H1 (cell line): ENCODE results near the gene AHSG. TPM values are rescaled to one million over a fixed set of nuclear protein-coding genes. Genes with fewer than 3 reads are reported as not detected.
A peak's percentile ranks its signal among the peaks of the same experiment; 100 is the strongest.

ENCODE experiments used
- CTCF ChIA-PET: fragments of 300-600 bp; sonication (Branson Sonifier 250); formaldehyde crosslinking; loops from one replicate; lab custom pipeline; 2021; ENCODE audit not compliant: partially characterized antibody; lab: Charles Lee
- POLR2A ChIA-PET: fragments of 300-600 bp; sonication (Branson Sonifier 250); formaldehyde crosslinking; loops from one replicate; lab custom pipeline; 2021; ENCODE audit warnings: inconsistent platforms; ENCODE audit not compliant: partially characterized antibody; lab: Charles Lee
- DNase-seq, 2 experiments: peaks; one replicate each; pipeline versions ENCODE4 v3.0.0 to v3.0.0-alpha.2; 2010 to 2022; ENCODE audit warnings: low spot score in 2 of 2, low read depth in 1 of 2, mixed read lengths in 1 of 2
- FAIRE-seq: peaks from 2 replicates; lab custom pipeline; 2011; peaks lifted over from hg19 to GRCh38; lab: Jason Lieb, UNC
- H2AFZ ChIP-seq: 2 replicates; pipeline ENCODE4 v1.8.1; 2012; ENCODE audit warnings: low read length, inconsistent platforms
- H2AK5ac ChIP-seq: 2 replicates; pipeline ENCODE4 v1.6.1; 2013; ENCODE audit warnings: low read depth, low read length
- H2BK120ac ChIP-seq: replicated peaks from 2 replicates; pipeline ENCODE3; 2013; ENCODE audit warnings: low read depth, low read length, inconsistent platforms
- H2BK12ac ChIP-seq: 2 replicates; pipeline ENCODE4 v1.6.1; 2013; ENCODE audit warnings: low read depth, low read length
- H2BK15ac ChIP-seq: 2 replicates; pipeline ENCODE4 v1.6.1; 2013; ENCODE audit warnings: low read length
- H2BK20ac ChIP-seq: 2 replicates; pipeline ENCODE4 v1.6.1; 2013; ENCODE audit warnings: low read length
- H2BK5ac ChIP-seq: 2 replicates; pipeline ENCODE4 v1.6.1; 2013; ENCODE audit warnings: low read depth, low read length
- H3K14ac ChIP-seq: 2 replicates; pipeline ENCODE4 v1.6.1; 2013; ENCODE audit warnings: inconsistent platforms; ENCODE audit not compliant: insufficient read length
- H3K18ac ChIP-seq: 2 replicates; pipeline ENCODE4 v1.6.1; 2013; ENCODE audit warnings: low read length; ENCODE audit errors: extremely low read depth
- H3K23ac ChIP-seq: 2 replicates; pipeline ENCODE4 v1.6.1; 2013; ENCODE audit warnings: inconsistent platforms; ENCODE audit not compliant: insufficient read length
- H3K23me2 ChIP-seq: 2 replicates; pipeline ENCODE4 v1.6.1; 2013; ENCODE audit warnings: low read depth, low read length
- H3K27ac ChIP-seq: 2 replicates; pipeline ENCODE4 v1.6.1; 2011; ENCODE audit warnings: low read depth, low read length, inconsistent platforms
- H3K27me3 ChIP-seq, 4 experiments: replicated peaks in 1 of 4; 1 replicate in 1 of 4; 2 replicates in 3 of 4; pipeline versions ENCODE4 v1.6.1 to v1.8.1; 2011 to 2013; ENCODE audit warnings: low read length in 3 of 4, mild to moderate bottlenecking in 3 of 4, inconsistent platforms in 2 of 4, mixed read lengths in 2 of 4, moderate library complexity in 1 of 4; ENCODE audit not compliant: control insufficient read depth in 3 of 4, insufficient read depth in 3 of 4; ENCODE audit errors: extremely low read depth in 1 of 4
- H3K36me3 ChIP-seq, 4 experiments: 2 replicates each; pipeline versions ENCODE4 v1.6.1 to v1.8.1; 2011 to 2013; ENCODE audit warnings: mild to moderate bottlenecking in 4 of 4, low read length in 3 of 4, moderate library complexity in 2 of 4, control low read depth in 1 of 4, inconsistent platforms in 1 of 4; ENCODE audit not compliant: insufficient read depth in 4 of 4, control insufficient read depth in 2 of 4
- H3K4ac ChIP-seq: replicated peaks from 2 replicates; pipeline ENCODE3; 2013; ENCODE audit warnings: low read length, low read depth, mixed read lengths, inconsistent platforms; ENCODE audit not compliant: insufficient read length
- H3K4me1 ChIP-seq, 4 experiments: replicated peaks in 1 of 4; 1 replicate in 1 of 4; 2 replicates in 3 of 4; pipeline versions ENCODE4 v1.6.1 to v1.8.1; 2011 to 2013; ENCODE audit warnings: low read length in 3 of 4, inconsistent platforms in 2 of 4, mixed read lengths in 1 of 4; ENCODE audit not compliant: insufficient read depth in 4 of 4, control insufficient read depth in 3 of 4
- H3K4me2 ChIP-seq, 2 experiments: 2 replicates each; pipeline versions ENCODE4 v1.6.1 to v1.8.1; 2011 to 2013; ENCODE audit warnings: low read depth in 2 of 2, low read length in 2 of 2, control low read depth in 1 of 2, inconsistent platforms in 1 of 2, mild to moderate bottlenecking in 1 of 2; ENCODE audit not compliant: insufficient read depth in 1 of 2
- H3K4me3 ChIP-seq, 4 experiments: fragments of 200-600, 300-600 bp in 1 of 4; sonication (generic), shearing (Covaris generic), sonication (Bioruptor Twin) in 1 of 4; 2 replicates each; pipeline versions ENCODE4 v1.5.1 to v1.8.1; 2011 to 2016; ENCODE audit warnings: low read length in 4 of 4, low read depth in 3 of 4, control low read depth in 2 of 4, inconsistent platforms in 2 of 4, mild to moderate bottlenecking in 2 of 4, mixed read lengths in 1 of 4, moderate library complexity in 1 of 4; ENCODE audit not compliant: insufficient read depth in 2 of 4; ENCODE audit errors: extremely low read depth in 1 of 4
- H3K56ac ChIP-seq: replicated peaks from 2 replicates; pipeline ENCODE3; 2013; ENCODE audit warnings: low read depth, mild to moderate bottlenecking, mixed read lengths, low read length, inconsistent platforms; ENCODE audit not compliant: insufficient read length
- H3K79me1 ChIP-seq: 2 replicates; pipeline ENCODE4 v1.6.1; 2013; ENCODE audit warnings: low read depth, low read length, control low read depth
- H3K79me2 ChIP-seq, 2 experiments: 2 replicates each; pipeline versions ENCODE4 v1.6.1 to v1.8.1; 2012 to 2013; ENCODE audit warnings: low read length in 2 of 2, mild to moderate bottlenecking in 2 of 2, inconsistent platforms in 1 of 2; ENCODE audit not compliant: insufficient read depth in 2 of 2, control insufficient read depth in 1 of 2
- H3K9ac ChIP-seq, 4 experiments: replicated peaks in 1 of 4; 1 replicate in 1 of 4; 2 replicates in 3 of 4; pipeline versions ENCODE4 v1.6.1 to v1.8.1; 2011 to 2013; ENCODE audit warnings: low read depth in 3 of 4, low read length in 3 of 4, control low read depth in 2 of 4, mild to moderate bottlenecking in 2 of 4, moderate library complexity in 2 of 4, inconsistent platforms in 1 of 4; ENCODE audit errors: extremely low read depth in 1 of 4
- H3K9me3 ChIP-seq, 2 experiments: 2 replicates each; pipeline versions ENCODE4 v1.6.1 to v1.8.1; 2012 to 2013; ENCODE audit warnings: mild to moderate bottlenecking in 2 of 2, moderate library complexity in 2 of 2, control low read depth in 1 of 2, inconsistent platforms in 1 of 2, low read depth in 1 of 2, low read length in 1 of 2, mixed read lengths in 1 of 2; ENCODE audit not compliant: insufficient read depth in 2 of 2
- H4K20me1 ChIP-seq, 2 experiments: replicated peaks in 1 of 2; 2 replicates each; pipeline versions ENCODE3 to v1.8.1; 2011 to 2013; ENCODE audit warnings: inconsistent platforms in 2 of 2, low read length in 2 of 2, mild to moderate bottlenecking in 1 of 2; ENCODE audit not compliant: insufficient read depth in 2 of 2, control insufficient read depth in 1 of 2
- H4K5ac ChIP-seq: 2 replicates; pipeline ENCODE4 v1.6.1; 2013; ENCODE audit warnings: low read length, low read depth, mixed read lengths, inconsistent platforms; ENCODE audit not compliant: insufficient read length
- H4K8ac ChIP-seq: 2 replicates; pipeline ENCODE4 v1.8.0; 2013; ENCODE audit warnings: mild to moderate bottlenecking, moderate library complexity, low read length, inconsistent platforms; ENCODE audit not compliant: insufficient read depth; ENCODE audit errors: extremely low read depth
- H4K91ac ChIP-seq: replicated peaks from 2 replicates; pipeline ENCODE3; 2013; ENCODE audit warnings: low read length, mixed read lengths, inconsistent platforms; ENCODE audit not compliant: insufficient read length
- polyA plus RNA-seq, 7 experiments: library from polyadenylated mRNA; depleted of rRNA in 3 of 7; stranded (reverse) in 5 of 7; unstranded in 2 of 7; fragments of >200 nt in 5 of 7; fragments of 200-250 nt in 2 of 7; gene quantifications; 1 replicate in 5 of 7; 2 replicates in 1 of 7; 4 replicates in 1 of 7; pipeline versions ENCODE4 v1.2.1 to v1.2.3, GENCODE V29; 2011 to 2013; ENCODE audit warnings: missing spikeins in 2 of 7, mixed read lengths in 2 of 7
- total RNA-seq: library from RNA; stranded (reverse); fragmentation: NEBNext Ultra II Directional; extraction: Animal tissue kit (Norgen Biotek cat#: 25700); gene quantifications from 2 replicates; pipeline ENCODE4 v1.2.1, GENCODE V29; 2021

AHSG gene
- total and polyA plus RNA-seq, 2 of the 8 experiments (the other 6 are each of a cell fraction or from before 2014, with no cell fraction given) = 0.68 to 0.78 TPM

- Histone ChIP-seq H3K4ac (peak overlapping the region; percentile 93), H2AK5ac (peak overlapping the region; percentile 76; the same call in 1 of the 2 replicates), H3K79me1 (no peaks in the 10 kb centered on the region), H2AFZ (no peak overlapping the region), H3K14ac (no peak overlapping the region), H3K36me3 (no peaks in the 10 kb centered on the region), H3K56ac (peak overlapping the region; percentile 67), H2BK5ac (peak overlapping the region; percentile 99), H3K79me2 (no peaks in the 10 kb centered on the region), H3K9ac (no peak overlapping the region), H3K23me2 (0 out of 2 replicates have a peak, but pooled peaks cover 2% of the 10 kb centered on the region), H4K20me1 (no peaks in the 10 kb centered on the region), H3K4me1 (peaks cover 2 to 13% (median 7%) of the 10 kb centered on the region in 4 experiments; a peak in 4 of 7 replicates), H2BK120ac (peak overlapping the region; percentile 93), H4K5ac (peak overlapping the region; percentile 46), H4K8ac (no peak overlapping the region), H4K91ac (peak overlapping the region; percentile 69), H3K4me2 (peak overlapping the region; percentile 50 to 72), H2BK15ac (no peak overlapping the region), H3K18ac (peak overlapping the region; percentile 93; the same call in 1 of the 2 replicates), H3K23ac (no peak overlapping the region), H3K9me3 (no peaks in the 10 kb centered on the region), H2BK12ac (peak overlapping the region; percentile 70; the same call in 1 of the 2 replicates), H3K27me3 (no peaks in the 10 kb centered on the region), H2BK20ac (peak overlapping the region; percentile 98; the same call in 1 of the 2 replicates), H3K27ac (0 out of 2 replicates have a peak overlapping the region, but pooled peaks have one; percentile 64), H3K4me3 (peak overlapping the region in 1 of 4 experiments; percentile 15; a peak in 2 of 8 replicates)
- ChIA-PET POLR2A (interaction anchor here (0.7 to 2.8 kb wide), 12 partner anchors 10 to 126 kb away, joined by 3 to 26 read pairs (median 4); partner anchors contain the start of gene EIF4A2), CTCF (interaction anchor here (0.6 to 2.9 kb wide), 5 partner anchors 10 to 336 kb away, joined by 3 to 13 read pairs (median 4); no protein-coding TSS in a partner anchor)
- no peak for FAIRE-seq
- DNase-seq = no peak
These were observed 51.2 kb downstream of the AHSG start for GRCh38 chr3:186664119-186664495.
